Activated T-cell treated with anti-CD3 and anti-CD28 coated beads, Interleukin-2, amount 50 U/mL, for 4 hours (primary cell): ENCODE data around the gene IFT43. TPM values are rescaled to one million over a fixed set of nuclear protein-coding genes. Genes with fewer than 3 reads are reported as not detected.

Experiments used
- ATAC-seq, 2 donors: fragments of 200-7000 bp; cut with Tn5 transposase; one replicate each; pipeline ENCODE4 v1.10.0; 2021
- DNase-seq: peaks from one replicate; pipeline ENCODE4 v3.0.0-alpha.2; 2020
- H3K27me3 Mint-ChIP-seq: one replicate; pipeline ENCODE4 v1.8.0; 2021; ENCODE audit warnings: low read depth, mixed read lengths
- H3K36me3 Mint-ChIP-seq: one replicate; pipeline ENCODE4 v1.8.0; 2022; ENCODE audit warnings: mixed read lengths; ENCODE audit not compliant: insufficient read depth
- H3K4me1 Mint-ChIP-seq: one replicate; pipeline ENCODE4 v1.8.0; 2021; ENCODE audit warnings: low read depth, mixed read lengths
- H3K4me3 Mint-ChIP-seq: one replicate; pipeline ENCODE4 v1.8.0; 2021; ENCODE audit warnings: mild to moderate bottlenecking, moderate library complexity, mixed read lengths
- H3K9me3 Mint-ChIP-seq: one replicate; pipeline ENCODE4 v1.8.0; 2021; ENCODE audit warnings: mixed read lengths
- total RNA-seq, 3 donors: library from RNA; stranded (reverse); gene quantifications; one replicate each; pipeline ENCODE4 v1.2.1, GENCODE V29; 2021

IFT43 gene
- total RNA-seq, 3 donors from 2014 or later = 11.6 to 13.1 (median 12.3) TPM

DNA sequence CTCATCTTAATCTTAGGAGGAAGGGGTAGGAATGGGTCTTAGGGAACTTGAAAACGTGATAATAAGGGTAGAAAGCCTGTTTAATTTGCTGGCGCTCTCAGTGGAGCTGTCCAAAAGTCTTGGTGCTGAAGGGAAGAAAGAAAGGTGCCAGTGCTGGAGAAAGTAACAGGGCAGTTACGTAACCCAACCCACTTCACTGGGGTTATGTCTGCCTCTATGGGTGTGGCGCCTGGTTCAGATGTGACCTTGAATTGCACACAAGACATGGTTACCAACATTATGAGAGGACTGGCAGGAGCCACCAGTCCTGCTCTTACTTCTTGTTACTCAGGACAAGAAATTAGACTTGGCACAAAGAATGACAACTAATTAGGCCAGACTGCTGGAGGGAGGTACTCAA is 147.5 kb downstream of the IFT43 start:
- Mint-ChIP-seq H3K9me3 (no peaks in the 10 kb centered on the region), H3K36me3 (no peaks in the 10 kb centered on the region), H3K4me1 (peaks cover 2% of the 10 kb centered on the region), H3K4me3 (no peak overlapping the region), H3K27me3 (peaks cover 68% of the 10 kb centered on the region)
- DNase-seq (no peak), ATAC-seq (no peak)

Other genes with a start within 250 kb of the IFT43 start
- 1 to 10 TPM; 3.0 to 4.1 (median 4.1) TPM for gene TGFB3, start 3.8 kb upstream of the IFT43 start, total RNA-seq
- gene GPATCH2L, start 166.2 kb downstream of the IFT43 start, total RNA-seq = 10 to 100 TPM; 31.3 to 41.4 (median 40.8) TPM